Gastrocnemius medialis (tissue), 4 donors: Measurements from ENCODE around the gene SCN4A. TPM values are rescaled to one million over a fixed set of nuclear protein-coding genes. Genes with fewer than 3 reads are reported as not detected.

Source experiments
- ATAC-seq, 2 donors: fragments of 150-250 bp; one replicate each; pipeline ENCODE4 v1.9.1; 2016
- DNase-seq, 2 donors: peaks; one replicate each; pipeline ENCODE4 v3.0.0-alpha.2; 2019
- H3K27ac ChIP-seq, 4 donors: fragments of 200-600 bp; sonication (generic); 1 replicate in 1 of 4; 2 replicates in 3 of 4; pipeline ENCODE4 v1.5.1; 2016 to 2018; ENCODE audit warnings: mild to moderate bottlenecking in 2 of 4, moderate library complexity in 1 of 4
- H3K27me3 ChIP-seq, 3 donors: fragments of 200-600 bp; sonication (generic) in 2 of 3; 1 replicate in 1 of 3; 2 replicates in 2 of 3; pipeline versions ENCODE4 v1.5.1 to v1.6.0; 2016 to 2019; ENCODE audit warnings: mild to moderate bottlenecking in 1 of 3, moderate library complexity in 1 of 3
- H3K36me3 ChIP-seq, 2 donors: fragments of 200-600 bp; sonication (generic) in 1 of 2; one replicate each; pipeline ENCODE4 v1.5.1; 2017 to 2018
- H3K4me1 ChIP-seq, 2 donors: fragments of 200-600 bp; sonication (generic) in 1 of 2; one replicate each; pipeline ENCODE4 v1.5.1; 2016 to 2017; ENCODE audit warnings: mild to moderate bottlenecking in 2 of 2
- H3K4me3 ChIP-seq, 4 donors: fragments of 200-600 bp; sonication (generic) in 3 of 4; 1 replicate in 1 of 4; 2 replicates in 3 of 4; pipeline ENCODE4 v1.5.1; 2016 to 2019; ENCODE audit warnings: mild to moderate bottlenecking in 2 of 4
- H3K9me3 ChIP-seq, 3 donors: fragments of 200-600 bp; sonication (generic) in 2 of 3; 1 replicate in 1 of 3; 2 replicates in 2 of 3; pipeline ENCODE4 v1.5.1; 2016 to 2019
- POLR2A ChIP-seq, 2 donors: fragments of 450-650 bp; IDR thresholded peaks; one replicate each; pipeline ENCODE4 v1.6.1; 2017; ENCODE audit warnings: antibody characterized with exemption in 2 of 2, mild to moderate bottlenecking in 2 of 2, moderate library complexity in 2 of 2
- in situ Hi-C, 4 donors: fragments of 200-750 bp; cut with MboI; loops; one replicate each; pipeline versions ENCODE4 v1.15.0 to v1.8.0; 2017; ENCODE audit warnings: low sequenced_read_pairs in 4 of 4
- intact Hi-C: fragments of 100-400 bp; cut with DNase I; formaldehyde crosslinking; loops from one replicate; pipeline ENCODE4 v1.15.1; 2023; ENCODE audit warnings: low total_unique reads
- total RNA-seq, 4 donors: library from RNA; depleted of rRNA; stranded (reverse); fragments of >200 nt; gene quantifications; one replicate each; pipeline versions ENCODE4 v1.1.0 to v1.2.3, GENCODE V29; 2016
- TF ChIP-seq, protein P1 (sequence below), 5 experiments: fragments of 450-650 bp in 3 of 5; fragments of 200-600 bp in 2 of 5; sonication (generic) in 2 of 5; IDR thresholded peaks in 4 of 5; conservative IDR thresholded peaks in 1 of 5; 1 replicate in 4 of 5; 2 replicates in 1 of 5; pipeline ENCODE4 v1.5.1; 2016 to 2019; ENCODE audit warnings: antibody characterized with exemption in 5 of 5, mild to moderate bottlenecking in 3 of 5, moderate library complexity in 3 of 5

SCN4A gene
- total RNA-seq, 4 donors from 2014 or later: 45.3 to 107 (median 69.1) TPM

- no peak for TF ChIP-seq POLR2A (IDR thresholded peaks at IDR 0.05)
- TF ChIP-seq, protein P1, sequence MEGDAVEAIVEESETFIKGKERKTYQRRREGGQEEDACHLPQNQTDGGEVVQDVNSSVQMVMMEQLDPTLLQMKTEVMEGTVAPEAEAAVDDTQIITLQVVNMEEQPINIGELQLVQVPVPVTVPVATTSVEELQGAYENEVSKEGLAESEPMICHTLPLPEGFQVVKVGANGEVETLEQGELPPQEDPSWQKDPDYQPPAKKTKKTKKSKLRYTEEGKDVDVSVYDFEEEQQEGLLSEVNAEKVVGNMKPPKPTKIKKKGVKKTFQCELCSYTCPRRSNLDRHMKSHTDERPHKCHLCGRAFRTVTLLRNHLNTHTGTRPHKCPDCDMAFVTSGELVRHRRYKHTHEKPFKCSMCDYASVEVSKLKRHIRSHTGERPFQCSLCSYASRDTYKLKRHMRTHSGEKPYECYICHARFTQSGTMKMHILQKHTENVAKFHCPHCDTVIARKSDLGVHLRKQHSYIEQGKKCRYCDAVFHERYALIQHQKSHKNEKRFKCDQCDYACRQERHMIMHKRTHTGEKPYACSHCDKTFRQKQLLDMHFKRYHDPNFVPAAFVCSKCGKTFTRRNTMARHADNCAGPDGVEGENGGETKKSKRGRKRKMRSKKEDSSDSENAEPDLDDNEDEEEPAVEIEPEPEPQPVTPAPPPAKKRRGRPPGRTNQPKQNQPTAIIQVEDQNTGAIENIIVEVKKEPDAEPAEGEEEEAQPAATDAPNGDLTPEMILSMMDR (IDR thresholded peaks at IDR 0.05 in 4 of 5, conservative IDR thresholded peaks at IDR 0.05 in 1 of 5): no peak
- intact Hi-C loops (no loop called here), in situ Hi-C loops (no loop called here)
- DNase-seq (peak in 1 of 2 donors; percentile 48), ATAC-seq (peak in 1 of 2 donors; percentile 53)
- peak overlapping the region; percentile 65 to 80 (median 74) for H3K27ac ChIP-seq
- peaks cover 16 to 21% of the 10 kb centered on the region in 2 donors for H3K4me1 ChIP-seq
- H3K36me3 ChIP-seq: no peaks in the 10 kb centered on the region
- H3K27me3 ChIP-seq: peaks cover 12 to 23% (median 23%) of the 10 kb centered on the region in 3 donors
- H3K4me3 ChIP-seq: no peak overlapping the region
- no peaks in the 10 kb centered on the region for H3K9me3 ChIP-seq
Observed at GRCh38 chr17:64001763-64002529, 29.2 kb upstream of the SCN4A start.

GRCh38 chr17:64001091-64001579 lies 28.4 kb upstream of the SCN4A start:
- H3K4me1 ChIP-seq: peaks cover 15 to 16% of the 10 kb centered on the region in 2 donors
- in situ Hi-C loops: no loop called here
- no peak overlapping the region for H3K4me3 ChIP-seq
- DNase-seq: no peak
- no peaks in the 10 kb centered on the region for H3K9me3 ChIP-seq
- peak overlapping the region; percentile 65 to 80 (median 74) for H3K27ac ChIP-seq
- peaks cover 12 to 23% (median 23%) of the 10 kb centered on the region in 3 donors for H3K27me3 ChIP-seq
- ATAC-seq: no peak
- TF ChIP-seq, protein P1 (IDR thresholded peaks at IDR 0.05 in 4 of 5, conservative IDR thresholded peaks at IDR 0.05 in 1 of 5): no peak
- TF ChIP-seq POLR2A (IDR thresholded peaks at IDR 0.05): no peak
- intact Hi-C loops: no loop called here
- no peaks in the 10 kb centered on the region for H3K36me3 ChIP-seq

GRCh38 chr17:63999680-64000531 lies 27.2 kb upstream of the SCN4A start:
- H3K36me3 ChIP-seq: no peaks in the 10 kb centered on the region
- peaks cover 12 to 23% (median 23%) of the 10 kb centered on the region in 3 donors for H3K27me3 ChIP-seq
- ATAC-seq (no peak), DNase-seq (no peak)
- peaks cover 15 to 16% of the 10 kb centered on the region in 2 donors for H3K4me1 ChIP-seq
- no peaks in the 10 kb centered on the region for H3K9me3 ChIP-seq
- peak overlapping the region in 2 of 4 donors; percentile 6 to 76 for H3K27ac ChIP-seq
- intact Hi-C loops (no loop called here), in situ Hi-C loops (no loop called here)
- no peak overlapping the region for H3K4me3 ChIP-seq
- TF ChIP-seq, protein P1 (IDR thresholded peaks at IDR 0.05 in 4 of 5, conservative IDR thresholded peaks at IDR 0.05 in 1 of 5): no peak
- no peak for TF ChIP-seq POLR2A (IDR thresholded peaks at IDR 0.05)

DNA sequence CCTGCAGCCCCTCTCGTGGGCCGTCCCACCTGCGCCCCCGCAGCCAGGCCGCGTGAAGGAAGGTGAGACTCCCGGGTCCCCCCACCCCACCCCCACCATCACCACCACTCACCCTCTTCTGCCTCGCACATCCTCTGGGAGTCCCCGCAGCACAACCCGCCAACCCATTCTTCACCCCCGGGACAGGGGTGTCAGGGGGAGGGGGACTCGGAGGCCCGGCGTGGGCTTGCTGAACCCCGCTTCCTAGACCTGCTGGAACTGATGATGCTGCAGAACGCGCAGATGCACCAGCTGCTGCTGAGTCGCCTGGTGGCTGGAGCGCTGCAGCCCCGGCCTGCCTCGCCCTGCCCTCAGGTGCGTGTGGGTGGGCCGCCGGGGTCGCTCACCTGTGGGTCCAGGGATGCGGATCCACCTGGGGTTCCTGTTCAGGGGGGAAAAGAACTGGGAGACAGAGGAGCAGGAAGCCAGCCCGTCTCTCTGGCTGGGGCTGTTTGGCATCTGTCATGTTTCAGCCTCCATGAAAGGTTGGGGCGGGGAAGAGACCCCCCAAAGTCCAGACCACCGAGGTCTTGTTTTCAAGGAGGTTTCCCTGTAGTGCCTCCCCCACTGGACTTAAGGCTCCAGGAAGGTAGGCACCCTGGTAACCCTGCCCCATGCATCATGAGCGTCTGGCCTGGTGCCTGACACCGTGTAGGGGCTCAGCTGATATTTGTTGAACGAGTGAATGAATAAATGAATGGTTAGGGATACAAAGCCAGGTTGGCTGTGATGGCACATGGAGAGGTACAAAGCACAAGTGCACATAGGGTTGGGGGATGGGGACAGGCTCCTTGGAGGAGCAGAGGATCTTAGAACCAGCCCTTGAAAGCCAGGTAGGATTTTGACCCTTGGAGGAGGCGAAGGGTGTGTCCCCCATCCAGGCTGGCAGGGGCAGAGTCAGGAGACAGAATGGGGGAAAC lies 26.3 kb upstream of the SCN4A start:
- peaks cover 15 to 16% of the 10 kb centered on the region in 2 donors for H3K4me1 ChIP-seq
- H3K27me3 ChIP-seq: peaks cover 12 to 23% (median 23%) of the 10 kb centered on the region in 3 donors
- H3K27ac ChIP-seq: peak overlapping the region in 2 of 4 donors; percentile 65 to 66
- DNase-seq: no peak
- no peaks in the 10 kb centered on the region for H3K36me3 ChIP-seq
- TF ChIP-seq POLR2A (IDR thresholded peaks at IDR 0.05): no peak
- TF ChIP-seq, protein P1 (IDR thresholded peaks at IDR 0.05 in 4 of 5, conservative IDR thresholded peaks at IDR 0.05 in 1 of 5): no peak
- no peak for ATAC-seq
- intact Hi-C loops (no loop called here), in situ Hi-C loops (no loop called here)
- peak overlapping the region; percentile 51 to 64 (median 58) for H3K4me3 ChIP-seq
- no peaks in the 10 kb centered on the region for H3K9me3 ChIP-seq
